HepG2 (cell line): ENCODE data around the gene PXMP4. TPM values are rescaled to one million over a fixed set of nuclear protein-coding genes. Genes with fewer than 3 reads are reported as not detected.

Experiments
- ATF6 ChIP-seq: sonication (generic); formaldehyde crosslinking; conservative IDR thresholded peaks from 2 replicates; pipeline ENCODE4 v1.4.0; 2020; ENCODE audit warnings: missing genetic modification reagents
- CBFB ChIP-seq: sonication (generic); formaldehyde crosslinking; IDR thresholded peaks from 2 replicates; pipeline ENCODE4 v1.4.0; 2020; ENCODE audit warnings: missing genetic modification reagents
- GPN1 ChIP-seq: sonication (generic); formaldehyde crosslinking; IDR thresholded peaks from 2 replicates; pipeline ENCODE4 v1.5.1; 2020; ENCODE audit warnings: missing genetic modification reagents, borderline replicate concordance
- HNRNPLL ChIP-seq: fragments of 200-400 bp; formaldehyde crosslinking; IDR thresholded peaks from 2 replicates; pipeline ENCODE4 v1.6.1; 2017; ENCODE audit warnings: mild to moderate bottlenecking, low read depth, low read length; ENCODE audit not compliant: poor library complexity, severe bottlenecking
- NFAT5 ChIP-seq: sonication (generic); formaldehyde crosslinking; IDR thresholded peaks from 2 replicates; pipeline ENCODE4 v1.4.0; 2020; ENCODE audit warnings: missing genetic modification reagents
- PTBP1 ChIP-seq: fragments of 200-400 bp; formaldehyde crosslinking; IDR thresholded peaks from 2 replicates; pipeline ENCODE4 v1.6.1; 2018; ENCODE audit warnings: low read length, low read depth; ENCODE audit not compliant: poor library complexity, severe bottlenecking
- RBM39 ChIP-seq: fragments of 200-400 bp; formaldehyde crosslinking; IDR thresholded peaks from one replicate; pipeline ENCODE4 v1.6.1; 2018; ENCODE audit warnings: antibody characterized with exemption, mild to moderate bottlenecking, low read depth, low read length; ENCODE audit not compliant: poor library complexity, severe bottlenecking
- RFXAP ChIP-seq: sonication (generic); formaldehyde crosslinking; IDR thresholded peaks from 2 replicates; pipeline ENCODE4 v1.4.0; 2020; ENCODE audit warnings: missing genetic modification reagents, borderline replicate concordance
- RXRB ChIP-seq: IDR thresholded peaks from 2 replicates; pipeline ENCODE4 v1.6.1; 2016; ENCODE audit warnings: borderline replicate concordance, missing genetic modification reagents, missing compliant biosample characterization
- SIN3B ChIP-seq: fragments of 150-350 bp; IDR thresholded peaks from 2 replicates; pipeline ENCODE4 v1.6.1; 2014; ENCODE audit warnings: low read length
- ZFP36L1 ChIP-seq: sonication (generic); formaldehyde crosslinking; IDR thresholded peaks from 2 replicates; pipeline ENCODE4 v1.8.0; 2022; ENCODE audit warnings: mild to moderate bottlenecking, missing genetic modification reagents, moderate library complexity
- ZIK1 ChIP-seq: sonication (generic); formaldehyde crosslinking; IDR thresholded peaks from 2 replicates; pipeline ENCODE4 v1.5.0; 2020; ENCODE audit warnings: mild to moderate bottlenecking, low read depth, missing genetic modification reagents, borderline replicate concordance
- ZNF296 ChIP-seq: sonication (generic); formaldehyde crosslinking; conservative IDR thresholded peaks from 2 replicates; pipeline ENCODE4 v1.5.0; 2020; ENCODE audit warnings: mild to moderate bottlenecking, missing genetic modification reagents
- ZNF572 ChIP-seq: sonication (generic); formaldehyde crosslinking; IDR thresholded peaks from 2 replicates; pipeline ENCODE4 v1.5.1; 2020; ENCODE audit warnings: mild to moderate bottlenecking, missing genetic modification reagents
- ZNF615 ChIP-seq: sonication (generic); formaldehyde crosslinking; IDR thresholded peaks from 2 replicates; pipeline ENCODE4 v1.5.0; 2020; ENCODE audit warnings: mild to moderate bottlenecking, missing genetic modification reagents, borderline replicate concordance
- ZNF841 ChIP-seq: sonication (generic); formaldehyde crosslinking; IDR thresholded peaks from 2 replicates; pipeline ENCODE4 v1.8.1; 2023; ENCODE audit warnings: missing genetic modification reagents, borderline replicate concordance
- ZNF883 ChIP-seq: sonication (generic); formaldehyde crosslinking; IDR thresholded peaks from 2 replicates; pipeline ENCODE4 v1.5.1; 2020; ENCODE audit warnings: mild to moderate bottlenecking, missing genetic modification reagents; ENCODE audit errors: not compliant biosample characterization
- ZSCAN20 ChIP-seq: sonication (generic); formaldehyde crosslinking; IDR thresholded peaks from 2 replicates; pipeline ENCODE4 v1.4.0; 2020; ENCODE audit warnings: missing genetic modification reagents, mild to moderate bottlenecking, borderline replicate concordance
- ZSCAN21 ChIP-seq: sonication (generic); formaldehyde crosslinking; IDR thresholded peaks from 2 replicates; pipeline ENCODE4 v1.8.0; 2022; ENCODE audit warnings: mild to moderate bottlenecking, missing genetic modification reagents, moderate library complexity, borderline replicate concordance
- ZSCAN29 ChIP-seq: sonication (generic); formaldehyde crosslinking; conservative IDR thresholded peaks from 2 replicates; pipeline ENCODE4 v1.4.0; 2020; ENCODE audit warnings: mild to moderate bottlenecking, missing genetic modification reagents
- polyA plus RNA-seq, 8 experiments: library from polyadenylated mRNA; depleted of rRNA in 3 of 8; stranded (reverse) in 7 of 8; unstranded in 1 of 8; fragments of >200 nt; fragmentation: Illumina TruSeq in 4 of 8; extraction: Trizol in 4 of 8; gene quantifications; 2 replicates each; pipeline versions ENCODE4 v1.2.1 to v1.2.3, GENCODE V29; 2011 to 2016; ENCODE audit warnings: low read depth in 4 of 8, missing spikeins in 1 of 8, mixed read lengths in 1 of 8; ENCODE audit not compliant: insufficient read depth in 1 of 8
- total RNA-seq, 5 experiments: library from RNA; depleted of rRNA; stranded (reverse); fragments of >200 nt; fragmentation: Illumina TruSeq; extraction: Trizol; gene quantifications; 2 replicates each; pipeline ENCODE4 v1.2.3, GENCODE V29; 2016; ENCODE audit warnings: low read depth in 1 of 5
- TF ChIP-seq, protein P1 (sequence below): sonication (generic); formaldehyde crosslinking; conservative IDR thresholded peaks from 2 replicates; pipeline ENCODE4 v1.4.0; 2020; ENCODE audit warnings: missing genetic modification reagents

The PXMP4 gene
- total and polyA plus RNA-seq, 2 of the 13 experiments (the other 11 are each of a cell fraction or from before 2014, with no cell fraction given): not detected

GRCh38 chr20:33673410-33674293 lies 46.5 kb downstream of the PXMP4 start (continued):
- TF ChIP-seq NFAT5 (CRISPR knock-in tag): no peak; the same call in 1 of the 2 replicates
- TF ChIP-seq RXRB (CRISPR knock-in tag): no peak
- no peak for TF ChIP-seq SIN3B
- TF ChIP-seq ZNF296 (CRISPR knock-in tag): no peak
- no peak for TF ChIP-seq ZNF615 (CRISPR knock-in tag)
- no peak for TF ChIP-seq ZSCAN29 (CRISPR knock-in tag)
- TF ChIP-seq, protein P1, sequence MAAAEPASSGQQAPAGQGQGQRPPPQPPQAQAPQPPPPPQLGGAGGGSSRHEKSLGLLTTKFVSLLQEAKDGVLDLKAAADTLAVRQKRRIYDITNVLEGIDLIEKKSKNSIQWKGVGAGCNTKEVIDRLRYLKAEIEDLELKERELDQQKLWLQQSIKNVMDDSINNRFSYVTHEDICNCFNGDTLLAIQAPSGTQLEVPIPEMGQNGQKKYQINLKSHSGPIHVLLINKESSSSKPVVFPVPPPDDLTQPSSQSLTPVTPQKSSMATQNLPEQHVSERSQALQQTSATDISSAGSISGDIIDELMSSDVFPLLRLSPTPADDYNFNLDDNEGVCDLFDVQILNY: no peak
- TF ChIP-seq RFXAP (CRISPR knock-in tag): 0 out of 2 replicates have a peak, but pooled peaks have one; percentile 7
- TF ChIP-seq GPN1: no peak
- peak; percentile 10 for TF ChIP-seq RBM39
- TF ChIP-seq ZSCAN20 (CRISPR knock-in tag): no peak; the same call in 1 of the 2 replicates
- TF ChIP-seq ZSCAN21 (CRISPR knock-in tag): peak; percentile 78; the same call in 1 of the 2 replicates
- no peak for TF ChIP-seq ZNF572
- TF ChIP-seq ZIK1 (CRISPR knock-in tag): peak; percentile 81; the same call in 1 of the 2 replicates
- no peak for TF ChIP-seq ATF6 (CRISPR knock-in tag)
- TF ChIP-seq ZFP36L1: no peak
- no peak for TF ChIP-seq ZNF841 (CRISPR knock-in tag)
- 0 out of 2 replicates have a peak, but pooled peaks have one; percentile 24 for TF ChIP-seq CBFB (CRISPR knock-in tag)
- peak; percentile 32 for TF ChIP-seq HNRNPLL
- no peak for TF ChIP-seq PTBP1
- TF ChIP-seq ZNF883: peak; percentile 22
